ENCODE results near the gene HIC1. TPM values are rescaled to one million over a fixed set of nuclear protein-coding genes. Genes with fewer than 3 reads are reported as not detected.
A peak's percentile ranks its signal among the peaks of the same experiment; 100 is the strongest.

Gene HIC1
- total and polyA plus RNA-seq, 2 experiments from 2014 or later: 0.17 to 0.26 TPM

GRCh38 chr17:2095536-2095910 is 40.6 kb downstream of the HIC1 start:
- Mint-ChIP-seq H3K36me3 (ENCODE audit: low read depth) (no peaks in the 10 kb centered on the region; the same call in 2 of the 3 replicates), H3K4me3 (no peak overlapping the region), H3K27ac (peak overlapping the region; percentile 68; the same call in 1 of the 2 replicates), H3K4me1 (peaks cover 26% of the 10 kb centered on the region), H3K27me3 (ENCODE audit: insufficient read depth, low read depth, poor library complexity) (peaks cover 5% of the 10 kb centered on the region), H3K9me3 (no peaks in the 10 kb centered on the region)
- Histone ChIP-seq H4K20me1 (replicated peaks; ENCODE audit: insufficient read depth) (no peaks in the 10 kb centered on the region), H3K27me3 (ENCODE audit: insufficient read depth) (no peaks in the 10 kb centered on the region), H3K4me2 (peak overlapping the region; percentile 57; the same call in 1 of the 2 replicates), H2AFZ (no peak overlapping the region), H3K36me3 (ENCODE audit: insufficient read depth) (no peaks in the 10 kb centered on the region), H3K9me2 (ENCODE audit: insufficient read depth) (no peaks in the 10 kb centered on the region), H3K4me3 (no peak overlapping the region), H3K4me1 (ENCODE audit: insufficient read depth) (peaks cover 13% of the 10 kb centered on the region), H3F3A (replicated peaks; ENCODE audit: low read depth) (0 out of 2 replicates have a peak, but pooled peaks cover 2% of the 10 kb centered on the region), H3K79me2 (replicated peaks; ENCODE audit: insufficient read depth) (no peaks in the 10 kb centered on the region), H3K27ac (ENCODE audit: low read depth) (0 out of 2 replicates have a peak overlapping the region, but pooled peaks have one; percentile 55)
- TF ChIP-seq REST (IDR thresholded peaks at IDR 0.05; ENCODE audit: unreplicated experiment): no peak
- no peak for TF ChIP-seq CREB1 (CRISPR knock-in tag; IDR thresholded peaks at IDR 0.05; ENCODE audit: low read depth)
- TF ChIP-seq EZH2phosphoT487 (IDR thresholded peaks at IDR 0.05; ENCODE audit: unreplicated experiment): no peak
- no peak for TF ChIP-seq ZNF331 (CRISPR knock-in tag; IDR thresholded peaks at IDR 0.05; ENCODE audit: low read depth)
- no peak for TF ChIP-seq NANOG (IDR thresholded peaks at IDR 0.05; ENCODE audit: borderline replicate concordance)
- TF ChIP-seq ZNF114 (CRISPR knock-in tag; IDR thresholded peaks at IDR 0.05): no peak
- no peak for TF ChIP-seq JUNB (IDR thresholded peaks at IDR 0.05; ENCODE audit: unreplicated experiment)
- TF ChIP-seq ZNF462 (CRISPR knock-in tag; IDR thresholded peaks at IDR 0.05): no peak
- no peak for TF ChIP-seq STAT1 (IDR thresholded peaks at IDR 0.05; ENCODE audit: unreplicated experiment)
- TF ChIP-seq POLR2AphosphoS5 (IDR thresholded peaks at IDR 0.05; ENCODE audit: low read depth): no peak
- TF ChIP-seq EZH2 (IDR thresholded peaks at IDR 0.05; ENCODE audit: low read depth, unreplicated experiment): no peak
- TF ChIP-seq ETS1 (IDR thresholded peaks at IDR 0.05): no peak
- TF ChIP-seq CTCF (conservative IDR thresholded peaks at IDR 0.05; ENCODE audit: low read depth in 2 of 2): no peak
- DNase-seq (ENCODE audit: low spot score) (peak; percentile 43), ATAC-seq (peak; percentile 24)

Data from GM23338 (cell line).